Thymus (tissue), 11 donors: Measurements from ENCODE around the gene HIGD2B. TPM values are rescaled to one million over a fixed set of nuclear protein-coding genes. Genes with fewer than 3 reads are reported as not detected.
"Not testable (repeated sequence)": the region's sequence is repeated elsewhere in the genome, so short reads cannot be mapped to it uniquely, and the experiment has no call there.

Source experiments
- DNase-seq, 9 donors: peaks; one replicate each; pipeline ENCODE4 v3.0.0-alpha.2; 2013; ENCODE audit warnings: low spot score in 9 of 9, low read depth in 6 of 9, missing footprints in 1 of 9
- H3K27ac ChIP-seq, 2 donors: one replicate each; pipeline ENCODE4 v1.5.1; 2013; ENCODE audit warnings: control low read depth in 1 of 2, low read depth in 1 of 2, low read length in 1 of 2, mild to moderate bottlenecking in 1 of 2, moderate library complexity in 1 of 2
- H3K27me3 ChIP-seq, 2 donors: one replicate each; pipeline ENCODE4 v1.5.1; 2013; ENCODE audit warnings: low read length in 1 of 2; ENCODE audit not compliant: control insufficient read depth in 2 of 2, insufficient read depth in 1 of 2
- H3K36me3 ChIP-seq, 2 donors: one replicate each; pipeline ENCODE4 v1.5.1; 2013; ENCODE audit warnings: low read length in 1 of 2, mild to moderate bottlenecking in 1 of 2, moderate library complexity in 1 of 2; ENCODE audit not compliant: control insufficient read depth in 2 of 2, insufficient read depth in 2 of 2
- H3K4me1 ChIP-seq, 2 donors: one replicate each; pipeline ENCODE4 v1.5.1; 2013; ENCODE audit warnings: low read length in 2 of 2; ENCODE audit not compliant: control insufficient read depth in 2 of 2, insufficient read depth in 2 of 2
- H3K4me3 ChIP-seq, 2 donors: one replicate each; pipeline ENCODE4 v1.5.1; 2013; ENCODE audit warnings: low read length in 2 of 2, control low read depth in 1 of 2, mild to moderate bottlenecking in 1 of 2
- H3K9me3 ChIP-seq, 2 donors: one replicate each; pipeline ENCODE4 v1.5.1; 2013; ENCODE audit warnings: low read length in 1 of 2, mild to moderate bottlenecking in 1 of 2; ENCODE audit not compliant: control insufficient read depth in 2 of 2, insufficient read depth in 1 of 2
- WGBS: extraction: QIAGEN DNeasy Blood & Tissue Kit; methylation state at CpG from one replicate; pipeline ENCODE4 v1.1.7; 2013; 5-methylcytosine and 5-hydroxymethylcytosine counted together
- polyA plus RNA-seq: library from polyadenylated mRNA; stranded (reverse); fragments of 200-250 nt; gene quantifications from one replicate; pipeline ENCODE4 v1.2.3, GENCODE V29; 2013
- total RNA-seq: library from RNA; stranded (reverse); fragments of 120-200 nt; gene quantifications from one replicate; pipeline ENCODE4 v1.2.4, GENCODE V29; 2013
- donor health status: healthy.

The HIGD2B gene
- total and polyA plus RNA-seq, 2 donors = 0.02 to 0.09 TPM

DNA sequence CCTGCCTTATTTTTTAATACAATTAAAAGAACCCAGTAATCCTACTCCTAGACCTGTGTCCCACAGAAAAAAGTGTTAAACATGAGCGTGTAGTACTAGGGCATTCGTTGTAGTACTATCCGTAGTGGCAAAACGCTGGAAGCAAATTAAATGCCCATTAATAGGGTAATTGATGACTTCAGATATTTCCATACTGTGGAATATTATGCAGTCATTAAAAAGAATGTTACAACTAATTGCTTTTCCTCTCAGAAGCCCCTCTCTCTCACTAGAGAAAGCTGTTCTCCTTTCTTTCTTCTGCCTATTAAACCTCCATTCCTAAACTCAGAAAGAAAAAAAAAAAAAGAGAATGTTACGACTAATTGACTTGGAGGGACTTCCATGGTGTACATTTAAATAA lies 2.7 kb upstream of the HIGD2B start:
- Histone ChIP-seq H3K4me3 (no peak overlapping the region), H3K27me3 (no peaks in the 10 kb centered on the region), H3K4me1 (peaks cover 0 to 7% of the 10 kb centered on the region in 2 donors), H3K36me3 (no peaks in the 10 kb centered on the region), H3K9me3 (no peaks in the 10 kb centered on the region), H3K27ac (no peak overlapping the region)
- no peak for DNase-seq
- 98% methylated on average over 5 of the region's 5 CpGs for WGBS

DNA sequence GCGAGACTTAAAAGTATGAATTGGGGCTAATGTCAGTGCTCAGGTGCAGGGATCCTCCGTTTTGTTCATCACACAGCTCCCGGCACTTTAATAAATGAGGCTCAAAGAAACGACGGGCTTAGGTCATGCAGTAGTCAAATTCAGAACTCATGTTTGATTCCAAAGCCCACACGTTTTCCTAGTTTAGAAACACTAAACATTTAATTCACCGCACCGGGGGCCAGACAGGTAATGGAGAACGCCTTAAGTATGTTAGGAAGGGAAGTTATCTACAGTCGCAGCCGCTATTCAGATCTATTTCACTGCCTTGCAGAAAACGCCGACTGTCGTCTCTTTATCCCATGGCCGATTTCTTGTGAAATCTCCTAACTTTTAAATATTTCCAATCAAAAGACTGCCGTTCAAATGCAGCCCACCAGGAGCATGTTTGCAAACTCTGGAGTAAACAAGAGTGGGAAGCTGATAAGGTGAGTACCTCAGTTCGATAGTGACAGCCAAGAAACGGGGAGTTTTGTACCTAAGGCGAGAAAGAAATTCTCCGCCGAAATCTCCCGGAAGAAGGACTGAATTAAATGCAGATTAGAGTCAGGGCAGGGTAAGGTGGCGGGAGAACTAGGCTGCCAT lies 569 bp downstream of the HIGD2B start:
- 28% methylated on average over 23 of the region's 23 CpGs for WGBS
- peak overlapping the region; percentile 79 to 92 for H3K27ac ChIP-seq
- DNase-seq = peak in 1 of 9 donors; percentile 5
- peaks cover 0 to 7% of the 10 kb centered on the region in 2 donors for H3K4me1 ChIP-seq
- H3K36me3 ChIP-seq = no peaks in the 10 kb centered on the region
- no peaks in the 10 kb centered on the region for H3K9me3 ChIP-seq
- H3K4me3 ChIP-seq = peak overlapping the region; percentile 74 to 77
- no peaks in the 10 kb centered on the region for H3K27me3 ChIP-seq

DNA sequence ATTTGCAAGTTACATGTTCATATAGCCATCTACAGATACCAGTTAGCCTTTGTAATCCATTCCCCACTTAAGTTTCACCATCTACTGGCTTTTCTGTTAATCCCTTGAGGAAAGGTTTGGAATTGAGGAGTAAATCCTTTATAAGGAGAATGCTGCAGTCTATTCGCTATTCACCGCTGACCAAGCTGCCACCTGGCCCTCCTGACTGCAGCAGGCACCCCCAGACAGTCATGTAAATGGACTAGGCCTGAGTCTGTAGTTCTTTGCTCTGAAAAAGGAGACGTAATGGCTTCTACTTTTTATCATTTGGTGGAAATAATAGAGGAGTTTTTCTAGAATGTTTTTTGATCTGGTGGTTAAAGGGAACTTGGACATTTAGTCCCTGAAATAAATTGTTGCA lies 3.2 kb downstream of the HIGD2B start:
- no peaks in the 10 kb centered on the region for H3K36me3 ChIP-seq
- 96% methylated on average over 3 of the region's 3 CpGs for WGBS
- peaks cover 0 to 7% of the 10 kb centered on the region in 2 donors for H3K4me1 ChIP-seq
- no peak overlapping the region for H3K4me3 ChIP-seq
- H3K27me3 ChIP-seq = peaks cover 0 to 12% of the 10 kb centered on the region in 2 donors
- no peak overlapping the region for H3K27ac ChIP-seq
- no peaks in the 10 kb centered on the region for H3K9me3 ChIP-seq
- DNase-seq = no peak

DNA sequence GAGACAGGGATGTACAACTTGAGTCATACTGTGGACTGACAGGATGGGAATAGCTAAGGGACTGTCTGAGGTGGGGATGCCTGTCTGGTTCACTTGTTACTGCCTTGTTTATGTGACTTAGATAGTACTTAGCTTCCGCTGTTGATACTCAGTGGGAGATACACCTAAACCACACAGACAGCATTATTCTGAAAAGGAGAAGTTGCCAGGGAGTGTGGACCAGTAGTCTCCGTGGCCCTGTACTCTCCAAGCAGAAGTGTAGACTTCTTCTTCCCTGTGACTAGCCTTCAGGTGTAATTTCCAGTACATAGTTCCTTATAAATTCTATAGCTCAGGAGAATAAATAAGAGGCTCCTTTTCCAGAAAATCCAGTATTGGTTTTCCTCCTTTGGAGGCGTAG lies 5.1 kb downstream of the HIGD2B start:
- DNase-seq = no peak
- Histone ChIP-seq H3K4me3 (no peak overlapping the region), H3K4me1 (peaks cover 0 to 4% of the 10 kb centered on the region in 2 donors), H3K9me3 (no peaks in the 10 kb centered on the region), H3K27ac (no peak overlapping the region), H3K36me3 (no peaks in the 10 kb centered on the region), H3K27me3 (peaks cover 0 to 12% of the 10 kb centered on the region in 2 donors)
- WGBS = 38% methylated on average over 3 of the region's 3 CpGs

DNA sequence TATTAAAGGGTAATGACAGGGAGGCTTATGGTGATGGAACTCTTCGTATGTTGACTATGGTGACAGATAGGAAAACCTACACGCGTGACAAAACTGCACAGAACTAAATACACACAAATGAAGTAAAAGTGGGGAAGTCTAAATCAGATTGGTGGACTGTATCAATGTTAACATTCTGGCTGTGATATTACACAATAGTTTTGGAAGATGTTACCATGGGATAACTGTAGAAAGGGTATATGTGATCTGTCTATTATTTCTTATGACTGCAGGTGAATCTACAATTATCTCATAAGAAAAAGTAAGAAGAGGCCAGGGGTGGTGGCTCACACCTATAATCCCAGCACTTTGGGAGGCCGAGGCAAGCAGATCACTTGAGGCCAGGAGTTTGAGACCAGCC lies 9.1 kb downstream of the HIGD2B start:
- WGBS = 98% methylated on average over 4 of the region's 4 CpGs
- H3K36me3 ChIP-seq = no peaks in the 10 kb centered on the region
- peaks cover 0 to 14% of the 10 kb centered on the region in 2 donors for H3K27me3 ChIP-seq
- H3K4me1 ChIP-seq = no peaks in the 10 kb centered on the region
- H3K9me3 ChIP-seq = no peaks in the 10 kb centered on the region
- no peak overlapping the region for H3K4me3 ChIP-seq
- DNase-seq = no peak
- no peak overlapping the region for H3K27ac ChIP-seq

DNA sequence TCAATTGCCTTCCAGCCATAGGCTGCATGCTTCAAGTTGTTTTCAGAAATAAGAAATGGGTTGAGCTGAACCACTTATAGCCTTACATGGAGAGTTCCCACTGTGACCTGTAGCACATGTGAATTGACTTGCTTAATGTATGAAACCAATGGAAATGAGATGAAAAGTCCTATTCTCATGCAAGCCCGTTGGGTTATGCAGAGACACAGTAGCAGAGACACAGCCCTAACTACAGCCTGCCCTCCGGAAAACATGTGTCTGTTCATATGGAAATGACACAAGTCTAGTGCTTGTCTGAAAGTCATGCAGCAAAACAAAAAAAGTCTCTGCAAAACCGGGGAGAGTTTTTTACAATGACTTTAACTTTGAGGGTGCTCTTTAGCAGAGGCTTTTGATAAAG lies 14.5 kb downstream of the HIGD2B start:
- no peaks in the 10 kb centered on the region for H3K36me3 ChIP-seq
- no peaks in the 10 kb centered on the region for H3K9me3 ChIP-seq
- 29% methylated on average over 3 of the region's 3 CpGs for WGBS
- H3K4me1 ChIP-seq = peaks cover 0 to 5% of the 10 kb centered on the region in 2 donors
- H3K4me3 ChIP-seq = no peak overlapping the region
- H3K27me3 ChIP-seq = peaks cover 0 to 5% of the 10 kb centered on the region in 2 donors
- H3K27ac ChIP-seq = no peak overlapping the region
- DNase-seq = no peak

DNA sequence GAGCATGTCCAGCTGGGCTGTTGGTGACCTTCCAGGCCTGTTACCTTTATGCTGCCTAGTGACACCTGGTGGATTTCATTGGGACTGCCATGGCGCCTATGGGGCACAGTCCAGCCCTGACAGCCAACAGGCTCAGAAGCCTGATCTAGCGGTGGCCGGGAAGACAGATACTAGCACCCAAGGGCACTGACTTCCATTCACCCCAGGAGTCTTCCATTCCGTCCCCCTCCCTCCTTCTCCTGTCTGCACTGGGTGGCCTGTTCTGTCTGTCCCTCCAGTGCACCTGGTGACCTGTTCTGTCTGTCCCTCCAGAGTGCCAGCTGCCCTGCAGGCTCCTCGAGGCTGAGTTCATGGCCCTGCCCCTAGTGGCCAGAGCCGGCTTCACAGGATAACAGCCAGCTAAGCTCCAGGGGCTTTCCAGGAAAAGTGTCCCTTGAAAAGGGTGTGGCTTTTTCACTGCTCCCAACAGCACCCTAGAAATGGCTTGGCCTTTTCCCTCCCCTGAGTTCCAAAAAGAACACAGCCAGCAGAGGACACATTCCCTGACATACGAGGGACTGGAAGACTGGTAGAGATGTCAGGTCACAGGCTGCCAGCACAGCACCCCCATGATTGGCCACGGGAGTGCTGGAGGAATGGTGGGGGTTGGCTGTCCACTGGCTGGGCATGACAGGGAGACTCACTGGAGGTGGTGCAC lies 15.2 kb downstream of the HIGD2B start:
- DNase-seq = peak in 7 of 9 donors; percentile 29 to 76 (median 45)
- not testable (repeated sequence) for H3K4me1 ChIP-seq, H3K9me3 ChIP-seq, H3K4me3 ChIP-seq, H3K27me3 ChIP-seq, H3K36me3 ChIP-seq, H3K27ac ChIP-seq
- 9% methylated on average over 8 of the region's 8 CpGs for WGBS

DNA sequence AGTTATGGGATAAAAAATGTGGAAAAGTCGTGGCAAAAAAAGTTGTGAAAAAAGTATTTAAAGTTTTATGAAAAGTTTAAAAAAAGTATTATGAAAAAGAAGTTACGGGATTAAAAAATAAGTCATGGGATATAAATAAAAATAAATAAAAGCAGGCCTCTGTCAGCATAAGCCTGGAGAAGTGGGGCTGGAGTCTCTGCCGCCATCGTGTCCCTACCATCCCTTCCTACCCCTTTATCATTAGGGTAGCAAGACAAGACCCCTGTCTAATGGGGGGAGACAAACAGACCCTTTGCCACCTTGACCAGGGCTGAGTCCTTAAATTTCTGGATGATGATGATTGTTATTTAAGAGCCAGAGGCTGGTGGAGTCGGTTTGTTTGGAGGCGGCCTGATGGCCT lies 16.2 kb downstream of the HIGD2B start:
- 93% methylated on average over 5 of the region's 6 CpGs for WGBS

DNA sequence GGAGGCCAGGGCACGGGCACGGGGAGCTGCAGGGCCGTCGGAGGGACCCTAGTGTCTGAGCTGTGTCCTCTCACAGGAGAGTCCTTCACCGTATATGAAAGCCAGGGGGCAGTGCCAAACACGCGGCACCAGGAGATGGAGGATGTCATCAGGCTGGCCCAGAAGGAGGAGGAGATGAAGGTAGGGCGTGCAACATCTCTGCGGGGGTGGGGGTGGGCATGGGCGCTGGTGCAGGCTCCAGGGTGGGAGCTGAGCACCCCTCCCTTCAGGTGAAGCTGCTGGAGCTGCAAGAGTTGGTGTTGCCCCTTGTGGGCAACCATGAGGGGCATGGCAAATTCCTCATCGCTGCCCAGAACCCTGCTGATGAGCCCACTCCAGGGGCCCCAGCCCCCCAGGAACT lies 20.3 kb downstream of the HIGD2B start:
- not testable (repeated sequence) for DNase-seq, H3K4me3 ChIP-seq, H3K9me3 ChIP-seq, H3K27ac ChIP-seq, H3K36me3 ChIP-seq, H3K27me3 ChIP-seq, H3K4me1 ChIP-seq
- 85% methylated on average over 5 of the region's 11 CpGs for WGBS

More for the DNA sequence above, 16.2 kb downstream of the HIGD2B start:
- H3K4me1 ChIP-seq, H3K4me3 ChIP-seq, DNase-seq, H3K9me3 ChIP-seq, H3K27me3 ChIP-seq, H3K36me3 ChIP-seq, H3K27ac ChIP-seq: not testable (repeated sequence)
